ENCODE results near the gene SMAGP. TPM values are rescaled to one million over a fixed set of nuclear protein-coding genes. Genes with fewer than 3 reads are reported as not detected.

SMAGP gene
- total and polyA plus RNA-seq, 2 donors (not counting 3 experiments of a cell fraction or from before 2014, with no cell fraction given): 21.4 to 26.2 TPM

DNA sequence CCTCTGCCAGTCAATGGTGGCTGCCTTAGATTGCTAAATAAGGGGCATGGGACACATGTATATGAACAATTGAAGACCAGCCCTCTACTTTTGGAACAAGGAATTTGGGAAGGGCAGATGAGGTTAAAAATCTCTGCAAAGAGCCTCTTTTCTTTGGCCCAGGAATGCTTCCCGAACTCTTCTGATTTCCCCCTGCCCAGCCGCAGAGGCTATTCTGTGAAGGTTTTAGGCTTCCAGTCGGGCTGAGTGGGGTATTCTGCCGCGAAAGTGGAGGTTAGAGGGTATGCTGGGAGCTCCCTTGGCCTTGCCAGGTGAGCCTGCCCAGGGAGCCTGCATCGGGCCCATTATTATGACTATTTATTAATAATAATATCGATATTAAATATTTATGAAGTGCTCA lies 53.6 kb downstream of the SMAGP start:
- DNase-seq (ENCODE audit: low read depth, low spot score): no peak
- intact Hi-C loops (cut with micrococcal nuclease): loop anchor here (5.0 kb wide), 2 partner anchors 56 to 134 kb away; partner anchors contain the start of genes CSRNP2 and SMAGP
- Histone ChIP-seq H3K4me3 (replicated peaks in 1 of 3; ENCODE audit: insufficient read depth in 1 of 3, low read depth in 1 of 3, low read length in 3 of 3) (peak overlapping the region in 2 of 3 experiments; percentile 60 to 89), H3K9ac (replicated peaks; ENCODE audit: extremely low read depth, insufficient read depth, low read length) (no peak overlapping the region), H3K27me3 (ENCODE audit: control insufficient read depth in 2 of 2, insufficient read depth in 2 of 2, low read length in 2 of 2) (no peaks in the 10 kb centered on the region), H3K27ac (ENCODE audit: insufficient read depth, low read depth, low read length) (no peak overlapping the region), H2AFZ (ENCODE audit: low read depth, low read length) (peak overlapping the region; percentile 43), H3K4me1 (ENCODE audit: control insufficient read depth, extremely low read depth, insufficient read depth, low read length) (peaks cover 16% of the 10 kb centered on the region), H3K4me2 (ENCODE audit: insufficient read depth, low read length) (peak overlapping the region; percentile 54), H3K79me2 (ENCODE audit: control insufficient read depth, insufficient read depth, low read length) (no peaks in the 10 kb centered on the region), H4K20me1 (replicated peaks; ENCODE audit: control insufficient read depth, extremely low read depth, insufficient read depth, low read length) (no peaks in the 10 kb centered on the region), H3K9me1 (replicated peaks; ENCODE audit: control insufficient read depth, extremely low read depth, insufficient read depth, low read length) (no peaks in the 10 kb centered on the region), H3K36me3 (ENCODE audit: control insufficient read depth in 2 of 2, extremely low read depth in 1 of 2, insufficient read depth in 2 of 2, low read length in 2 of 2) (no peaks in the 10 kb centered on the region), H3K9me3 (replicated peaks; ENCODE audit: control insufficient read depth, insufficient read depth, low read length) (no peaks in the 10 kb centered on the region)
- dilution Hi-C loops (cut with MboI; ENCODE audit: extremely low pct_ligation_motif_present, low sequenced_read_pairs): no loop called here
- no TSS peak for BruUV-seq (replicated peaks)
- TF ChIP-seq MYC (IDR thresholded peaks at IDR 0.05; ENCODE audit: low read depth, low read length) (no peak), EZH2 (IDR thresholded peaks at IDR 0.05; ENCODE audit: borderline replicate concordance, low read depth, low read length, severe bottlenecking) (no peak), POLR2AphosphoS5 (IDR thresholded peaks at IDR 0.05; ENCODE audit: insufficient read depth, low read depth, low read length) (no peak), POLR2A (IDR thresholded peaks at IDR 0.05; ENCODE audit: low read depth, low read length) (no peak), JUN (IDR thresholded peaks at IDR 0.05; ENCODE audit: borderline replicate concordance, insufficient read depth, insufficient read length, low read depth) (no peak), FOS (IDR thresholded peaks at IDR 0.05; ENCODE audit: borderline replicate concordance, insufficient read depth, low read length) (no peak), GATA2 (IDR thresholded peaks at IDR 0.05; ENCODE audit: insufficient read depth, insufficient read length, low read depth, low read length) (no peak)
- TF ChIP-seq, protein P1, sequence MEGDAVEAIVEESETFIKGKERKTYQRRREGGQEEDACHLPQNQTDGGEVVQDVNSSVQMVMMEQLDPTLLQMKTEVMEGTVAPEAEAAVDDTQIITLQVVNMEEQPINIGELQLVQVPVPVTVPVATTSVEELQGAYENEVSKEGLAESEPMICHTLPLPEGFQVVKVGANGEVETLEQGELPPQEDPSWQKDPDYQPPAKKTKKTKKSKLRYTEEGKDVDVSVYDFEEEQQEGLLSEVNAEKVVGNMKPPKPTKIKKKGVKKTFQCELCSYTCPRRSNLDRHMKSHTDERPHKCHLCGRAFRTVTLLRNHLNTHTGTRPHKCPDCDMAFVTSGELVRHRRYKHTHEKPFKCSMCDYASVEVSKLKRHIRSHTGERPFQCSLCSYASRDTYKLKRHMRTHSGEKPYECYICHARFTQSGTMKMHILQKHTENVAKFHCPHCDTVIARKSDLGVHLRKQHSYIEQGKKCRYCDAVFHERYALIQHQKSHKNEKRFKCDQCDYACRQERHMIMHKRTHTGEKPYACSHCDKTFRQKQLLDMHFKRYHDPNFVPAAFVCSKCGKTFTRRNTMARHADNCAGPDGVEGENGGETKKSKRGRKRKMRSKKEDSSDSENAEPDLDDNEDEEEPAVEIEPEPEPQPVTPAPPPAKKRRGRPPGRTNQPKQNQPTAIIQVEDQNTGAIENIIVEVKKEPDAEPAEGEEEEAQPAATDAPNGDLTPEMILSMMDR (IDR thresholded peaks at IDR 0.05; ENCODE audit: extremely low read depth in 1 of 2, insufficient read depth in 1 of 2, low read depth in 1 of 2, low read length in 2 of 2): no peak
- TF ChIP-seq, protein P2, sequence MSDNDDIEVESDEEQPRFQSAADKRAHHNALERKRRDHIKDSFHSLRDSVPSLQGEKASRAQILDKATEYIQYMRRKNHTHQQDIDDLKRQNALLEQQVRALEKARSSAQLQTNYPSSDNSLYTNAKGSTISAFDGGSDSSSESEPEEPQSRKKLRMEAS (IDR thresholded peaks at IDR 0.05; ENCODE audit: insufficient read depth, insufficient read length): no peak
- FAIRE-seq: no peak
- ChIA-PET CTCF (interaction anchor here (0.9 to 2.4 kb wide), 8 partner anchors 12 to 125 kb away, joined by 3 to 27 read pairs (median 6); partner anchors contain the start of gene SMAGP), POLR2A (interaction anchor here (0.8 to 1.6 kb wide), 2 partner anchors 133 to 691 kb away, joined by 3 to 8 read pairs; partner anchors contain the start of gene CSRNP2)
